ENCODE results near the gene TC2N. TPM values are rescaled to one million over a fixed set of nuclear protein-coding genes. Genes with fewer than 3 reads are reported as not detected.

The TC2N gene
- total and polyA plus RNA-seq, 2 donors (not counting 1 experiment from before 2014, with no cell fraction given): 3.7 to 10.4 TPM

- ChIA-PET POLR2A (interaction anchor here (0.6 kb wide), 2 partner anchors 132 to 665 kb away, joined by 4 read pairs; no protein-coding TSS in a partner anchor), CTCF (interaction anchor here (1.5 kb wide), 1 partner anchor 10 kb away, joined by 4 read pairs; no protein-coding TSS in a partner anchor)
- no peaks in the 10 kb centered on the region for H3K79me2 ChIP-seq (ENCODE audit: control insufficient read depth, insufficient read depth, low read length)
- ATAC-seq (ENCODE audit: low read depth) (no peak), DNase-seq (no peak)
- peaks cover 60 to 64% of the 10 kb centered on the region in 2 donors for H3K4me1 ChIP-seq (ENCODE audit: control insufficient read depth in 2 of 2, insufficient read depth in 2 of 2, low read length in 2 of 2)
- TF ChIP-seq, protein P1, sequence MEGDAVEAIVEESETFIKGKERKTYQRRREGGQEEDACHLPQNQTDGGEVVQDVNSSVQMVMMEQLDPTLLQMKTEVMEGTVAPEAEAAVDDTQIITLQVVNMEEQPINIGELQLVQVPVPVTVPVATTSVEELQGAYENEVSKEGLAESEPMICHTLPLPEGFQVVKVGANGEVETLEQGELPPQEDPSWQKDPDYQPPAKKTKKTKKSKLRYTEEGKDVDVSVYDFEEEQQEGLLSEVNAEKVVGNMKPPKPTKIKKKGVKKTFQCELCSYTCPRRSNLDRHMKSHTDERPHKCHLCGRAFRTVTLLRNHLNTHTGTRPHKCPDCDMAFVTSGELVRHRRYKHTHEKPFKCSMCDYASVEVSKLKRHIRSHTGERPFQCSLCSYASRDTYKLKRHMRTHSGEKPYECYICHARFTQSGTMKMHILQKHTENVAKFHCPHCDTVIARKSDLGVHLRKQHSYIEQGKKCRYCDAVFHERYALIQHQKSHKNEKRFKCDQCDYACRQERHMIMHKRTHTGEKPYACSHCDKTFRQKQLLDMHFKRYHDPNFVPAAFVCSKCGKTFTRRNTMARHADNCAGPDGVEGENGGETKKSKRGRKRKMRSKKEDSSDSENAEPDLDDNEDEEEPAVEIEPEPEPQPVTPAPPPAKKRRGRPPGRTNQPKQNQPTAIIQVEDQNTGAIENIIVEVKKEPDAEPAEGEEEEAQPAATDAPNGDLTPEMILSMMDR (IDR thresholded peaks at IDR 0.05): no peak
- no peak for TF ChIP-seq EZH2 (IDR thresholded peaks at IDR 0.05; ENCODE audit: borderline replicate concordance, insufficient read depth, low read depth, low read length, poor library complexity, severe bottlenecking)
- H3K27me3 Mint-ChIP-seq: no peaks in the 10 kb centered on the region
- peaks cover 60% of the 10 kb centered on the region for H3K4me1 Mint-ChIP-seq
- H3K27ac Mint-ChIP-seq: no peak overlapping the region
- peaks cover 0 to 2% (median 0%) of the 10 kb centered on the region in 4 experiments for H3K27me3 ChIP-seq (replicated peaks in 1 of 4; ENCODE audit: control extremely low read depth in 1 of 4, control insufficient read depth in 3 of 4, insufficient read depth in 4 of 4, low read length in 3 of 4)
- no peaks in the 10 kb centered on the region for H3K9me3 Mint-ChIP-seq (ENCODE audit: insufficient read depth)
- H3K36me3 ChIP-seq (replicated peaks in 1 of 2; ENCODE audit: control extremely low read depth in 1 of 2, control insufficient read depth in 1 of 2, extremely low read depth in 1 of 2, insufficient read depth in 2 of 2, low read length in 1 of 2): no peaks in the 10 kb centered on the region
- peak overlapping the region; percentile 47 for H2AFZ ChIP-seq (ENCODE audit: insufficient read depth, low read depth, low read length, poor library complexity, severe bottlenecking)
- H3K27ac ChIP-seq (ENCODE audit: low read length in 2 of 2): no peak overlapping the region
- H4K20me1 ChIP-seq (ENCODE audit: control insufficient read depth, insufficient read depth, low read length, poor library complexity, severe bottlenecking): no peaks in the 10 kb centered on the region
- H3K4me3 Mint-ChIP-seq: no peak overlapping the region
- peak overlapping the region; percentile 27 for H3K4me2 ChIP-seq (replicated peaks; ENCODE audit: low read depth, low read length, poor library complexity, severe bottlenecking)
- no peak overlapping the region for H3K4me3 ChIP-seq (ENCODE audit: control extremely low read depth in 1 of 5, extremely low read depth in 1 of 5, insufficient read depth in 1 of 5, low read depth in 2 of 5, low read length in 4 of 5)
- peaks cover 0 to 13% (median 0%) of the 10 kb centered on the region in 3 donors for H3K9me3 ChIP-seq (ENCODE audit: control extremely low read depth in 1 of 3, control insufficient read depth in 2 of 3, insufficient read depth in 1 of 3, low read length in 2 of 3)
- intact Hi-C loops (cut with micrococcal nuclease): no loop called here
- 80% methylated on average over 1 of the region's 8 CpGs for WGBS (ENCODE audit: insufficient coverage)
- no peak overlapping the region for H3K9ac ChIP-seq (ENCODE audit: low read length)
Observed at GRCh38 chr14:91869556-91869955, 2.2 kb upstream of the TC2N start.

DNA sequence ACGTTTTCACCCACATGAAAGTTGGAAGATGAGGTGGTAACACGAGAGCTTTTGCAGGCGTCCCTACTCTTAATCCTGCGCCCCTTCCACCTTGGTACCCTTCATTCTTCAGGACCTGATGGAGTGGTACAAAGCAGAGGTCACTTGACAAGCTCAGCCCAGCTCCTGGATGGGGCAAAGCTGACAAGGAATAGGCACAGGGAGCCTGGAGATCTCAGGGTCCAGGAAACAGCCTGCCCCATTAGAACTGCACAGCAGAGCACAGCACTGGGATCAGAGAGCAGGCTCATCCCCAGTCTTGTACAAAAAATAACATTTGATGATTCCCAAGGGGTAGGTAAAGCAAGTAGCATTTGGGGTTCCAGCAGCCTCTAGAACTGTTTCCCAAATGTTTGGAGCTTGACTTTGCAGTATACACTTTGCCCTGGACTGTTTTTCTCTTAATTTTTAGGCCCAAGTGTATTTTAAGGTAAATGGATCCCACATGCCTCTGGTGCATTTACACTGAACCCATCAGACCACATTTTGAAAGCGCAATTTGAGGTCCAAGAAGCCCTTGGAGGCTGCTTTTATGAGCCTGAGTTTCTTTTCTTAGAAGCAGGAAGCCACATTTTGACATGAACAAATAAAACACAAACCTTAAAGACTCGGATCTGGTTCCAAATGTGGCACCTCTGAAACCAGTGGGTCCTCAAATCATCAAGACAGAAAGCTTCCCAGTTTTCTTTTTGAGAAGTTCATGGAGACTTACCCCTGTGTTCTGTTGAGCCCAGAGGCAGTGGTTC, 633 bp downstream of the TC2N start:
- no peaks in the 10 kb centered on the region for H4K20me1 ChIP-seq (ENCODE audit: control insufficient read depth, insufficient read depth, low read length, poor library complexity, severe bottlenecking)
- 43% methylated on average over 3 of the region's 6 CpGs for WGBS (ENCODE audit: insufficient coverage)
- Mint-ChIP-seq H3K27ac (no peak overlapping the region), H3K4me1 (peaks cover 35% of the 10 kb centered on the region), H3K27me3 (no peaks in the 10 kb centered on the region), H3K4me3 (no peak overlapping the region), H3K9me3 (ENCODE audit: insufficient read depth) (no peaks in the 10 kb centered on the region)
- peak overlapping the region; percentile 39 for H2AFZ ChIP-seq (ENCODE audit: insufficient read depth, low read depth, low read length, poor library complexity, severe bottlenecking)
- intact Hi-C loops (cut with micrococcal nuclease): no loop called here
- H3K27ac ChIP-seq (ENCODE audit: low read length in 2 of 2): no peak overlapping the region
- ChIA-PET POLR2A (no interaction called here), CTCF (interaction anchor here (1.6 kb wide), 1 partner anchor 21 kb away, joined by 3 read pairs; no protein-coding TSS in a partner anchor)
- TF ChIP-seq EZH2 (IDR thresholded peaks at IDR 0.05; ENCODE audit: borderline replicate concordance, insufficient read depth, low read depth, low read length, poor library complexity, severe bottlenecking): no peak
- TF ChIP-seq, protein P1 (IDR thresholded peaks at IDR 0.05): no peak
- peaks cover 0 to 2% (median 0%) of the 10 kb centered on the region in 4 experiments for H3K27me3 ChIP-seq (replicated peaks in 1 of 4; ENCODE audit: control extremely low read depth in 1 of 4, control insufficient read depth in 3 of 4, insufficient read depth in 4 of 4, low read length in 3 of 4)
- peak overlapping the region; percentile 13 for H3K4me2 ChIP-seq (replicated peaks; ENCODE audit: low read depth, low read length, poor library complexity, severe bottlenecking)
- no peaks in the 10 kb centered on the region for H3K36me3 ChIP-seq (replicated peaks in 1 of 2; ENCODE audit: control extremely low read depth in 1 of 2, control insufficient read depth in 1 of 2, extremely low read depth in 1 of 2, insufficient read depth in 2 of 2, low read length in 1 of 2)
- no peak overlapping the region for H3K9ac ChIP-seq (ENCODE audit: low read length)
- no peak for ATAC-seq (ENCODE audit: low read depth)
- peaks cover 36 to 44% of the 10 kb centered on the region in 2 donors for H3K4me1 ChIP-seq (ENCODE audit: control insufficient read depth in 2 of 2, insufficient read depth in 2 of 2, low read length in 2 of 2)
- H3K9me3 ChIP-seq (ENCODE audit: control extremely low read depth in 1 of 3, control insufficient read depth in 2 of 3, insufficient read depth in 1 of 3, low read length in 2 of 3): peaks cover 0 to 13% (median 0%) of the 10 kb centered on the region in 3 donors
- no peak for DNase-seq
- H3K79me2 ChIP-seq (ENCODE audit: control insufficient read depth, insufficient read depth, low read length): no peaks in the 10 kb centered on the region
- H3K4me3 ChIP-seq (ENCODE audit: control extremely low read depth in 1 of 5, extremely low read depth in 1 of 5, insufficient read depth in 1 of 5, low read depth in 2 of 5, low read length in 4 of 5): no peak overlapping the region
